ENCODE data around the gene SCRN1.

- TF ChIP-seq CTCF (IDR thresholded peaks at IDR 0.05) (peak in 1 of 3 experiments; percentile 25), POLR2AphosphoS5 (IDR thresholded peaks at IDR 0.05) (no peak), POLR2A (IDR thresholded peaks at IDR 0.05; ENCODE audit: low read depth) (no peak), EP300 (IDR thresholded peaks at IDR 0.05) (no peak)
Measured at GRCh38 chr7:30028749-30029635, 39.4 kb upstream of the SCRN1 start.
